DND-41 (cell line): ENCODE results near the gene ITM2C.

ENCODE experiments used
- ATAC-seq: fragments of 200-7000 bp; cut with Tn5 transposase; 3 replicates; pipeline ENCODE4 v1.9.1; 2021; ENCODE audit warnings: low read depth; ENCODE audit not compliant: insufficient read depth
- DNase-seq: peaks from one replicate; pipeline ENCODE4 v3.0.0-alpha.2; 2020
- H2AFZ ChIP-seq: 2 replicates; pipeline ENCODE4 v1.6.0; 2012; ENCODE audit warnings: low read depth, low read length
- H3K27ac ChIP-seq: 2 replicates; pipeline ENCODE4 v1.5.1; 2012; ENCODE audit warnings: low read length, inconsistent platforms
- H3K27me3 ChIP-seq: fragments of 200-600 bp; sonication (generic); 2 replicates; pipeline ENCODE4 v1.6.0; 2012; ENCODE audit warnings: low read length, mild to moderate bottlenecking, inconsistent platforms; ENCODE audit not compliant: insufficient read depth, poor library complexity
- H3K36me3 ChIP-seq: 2 replicates; pipeline ENCODE4 v1.5.1; 2012; ENCODE audit warnings: low read length, inconsistent platforms; ENCODE audit not compliant: insufficient read depth
- H3K4me1 ChIP-seq: 2 replicates; pipeline ENCODE4 v1.5.1; 2012; ENCODE audit warnings: mild to moderate bottlenecking, low read length; ENCODE audit not compliant: insufficient read depth
- H3K4me2 ChIP-seq: 2 replicates; pipeline ENCODE4 v1.6.0; 2012; ENCODE audit warnings: mild to moderate bottlenecking, moderate library complexity, low read length, inconsistent platforms; ENCODE audit not compliant: insufficient read depth
- H3K4me3 ChIP-seq, 2 experiments: fragments of 200-600 bp in 1 of 2; shearing (Covaris generic) in 1 of 2; 2 replicates each; pipeline ENCODE4 v1.5.1; 2012 to 2016; ENCODE audit warnings: inconsistent platforms in 2 of 2, low read length in 2 of 2, mild to moderate bottlenecking in 2 of 2, low read depth in 1 of 2, moderate library complexity in 1 of 2
- H3K79me2 ChIP-seq: 2 replicates; pipeline ENCODE4 v1.6.0; 2012; ENCODE audit warnings: low read length, inconsistent platforms; ENCODE audit not compliant: insufficient read depth
- H3K9ac ChIP-seq: 2 replicates; pipeline ENCODE4 v1.6.0; 2012; ENCODE audit warnings: low read depth, mild to moderate bottlenecking, inconsistent platforms, low read length, moderate library complexity
- H3K9me3 ChIP-seq: 2 replicates; pipeline ENCODE4 v1.5.1; 2012; ENCODE audit warnings: low read length, moderate library complexity, mild to moderate bottlenecking, inconsistent platforms; ENCODE audit not compliant: insufficient read depth, severe bottlenecking
- H4K20me1 ChIP-seq: 2 replicates; pipeline ENCODE4 v1.6.0; 2012; ENCODE audit warnings: low read length; ENCODE audit not compliant: insufficient read depth
- EZH2 ChIP-seq: IDR thresholded peaks from 3 replicates; pipeline ENCODE4 v1.6.1; 2012; ENCODE audit warnings: borderline replicate concordance, low read depth, mild to moderate bottlenecking, moderate library complexity, low read length, inconsistent platforms; ENCODE audit not compliant: severe bottlenecking
- TF ChIP-seq, protein P1 (sequence below): IDR thresholded peaks from 2 replicates; pipeline ENCODE4 v1.5.1; 2012; ENCODE audit warnings: borderline replicate concordance, low read length, moderate library complexity, mild to moderate bottlenecking; ENCODE audit not compliant: poor library complexity, severe bottlenecking; ENCODE audit errors: extremely low read depth

Gene ITM2C

DNA sequence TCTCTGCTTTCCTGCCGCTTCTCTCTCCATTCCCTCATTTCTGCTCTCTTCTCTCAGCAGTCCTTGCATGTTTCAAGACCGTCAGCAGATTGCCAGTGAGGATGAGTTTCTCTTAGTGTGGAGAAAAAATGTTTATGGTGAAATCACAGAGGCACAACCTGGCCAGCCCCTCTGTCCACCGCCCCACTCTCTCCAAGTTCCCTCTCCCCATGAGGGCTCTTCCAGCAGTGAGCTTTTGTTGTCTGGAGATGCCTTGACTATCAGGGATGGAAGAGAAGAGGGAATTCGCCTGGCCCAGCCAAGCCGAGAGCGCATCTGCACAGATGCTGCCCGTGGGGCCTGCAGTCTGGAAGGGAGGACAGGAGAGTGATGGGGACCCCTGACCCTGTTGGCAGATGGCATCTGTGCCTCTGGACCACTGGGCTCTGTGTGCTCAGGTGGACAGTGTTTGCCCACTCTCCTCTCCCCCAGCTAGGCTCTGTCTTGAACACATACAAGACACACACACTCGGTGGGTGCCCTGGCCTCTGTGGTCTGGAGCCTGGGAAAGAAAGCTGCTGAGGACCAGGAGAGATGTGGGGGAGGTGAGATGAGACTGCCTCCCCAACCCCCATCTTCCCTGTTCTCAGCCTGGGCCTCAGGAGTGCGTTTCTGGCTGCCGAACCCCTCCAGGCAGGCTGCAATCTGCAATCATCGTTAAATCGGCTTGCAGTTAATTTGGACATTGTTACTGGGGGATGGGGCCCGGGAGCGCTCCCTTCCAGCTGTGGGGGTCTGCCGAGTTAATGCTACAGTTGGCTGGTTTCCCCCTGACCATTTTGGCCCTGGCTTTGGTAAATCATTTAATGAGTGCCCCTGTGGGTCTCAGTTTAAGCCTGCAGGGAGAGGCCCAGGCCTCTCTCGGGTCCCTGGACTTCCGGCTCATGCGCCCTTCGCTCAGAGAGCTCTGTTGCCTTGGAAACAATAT, 4.5 kb downstream of the ITM2C start:
- Histone ChIP-seq H3K36me3 (no peaks in the 10 kb centered on the region; the same call in 1 of the 2 replicates), H3K4me1 (peaks cover 37% of the 10 kb centered on the region), H3K9ac (no peak overlapping the region), H3K4me3 (no peak overlapping the region), H2AFZ (no peak overlapping the region), H3K27me3 (no peaks in the 10 kb centered on the region), H3K79me2 (peaks cover 28% of the 10 kb centered on the region), H4K20me1 (peaks cover 53% of the 10 kb centered on the region), H3K9me3 (no peaks in the 10 kb centered on the region), H3K27ac (no peak overlapping the region), H3K4me2 (no peak overlapping the region)
- DNase-seq (no peak), ATAC-seq (no peak)
- TF ChIP-seq, protein P1, sequence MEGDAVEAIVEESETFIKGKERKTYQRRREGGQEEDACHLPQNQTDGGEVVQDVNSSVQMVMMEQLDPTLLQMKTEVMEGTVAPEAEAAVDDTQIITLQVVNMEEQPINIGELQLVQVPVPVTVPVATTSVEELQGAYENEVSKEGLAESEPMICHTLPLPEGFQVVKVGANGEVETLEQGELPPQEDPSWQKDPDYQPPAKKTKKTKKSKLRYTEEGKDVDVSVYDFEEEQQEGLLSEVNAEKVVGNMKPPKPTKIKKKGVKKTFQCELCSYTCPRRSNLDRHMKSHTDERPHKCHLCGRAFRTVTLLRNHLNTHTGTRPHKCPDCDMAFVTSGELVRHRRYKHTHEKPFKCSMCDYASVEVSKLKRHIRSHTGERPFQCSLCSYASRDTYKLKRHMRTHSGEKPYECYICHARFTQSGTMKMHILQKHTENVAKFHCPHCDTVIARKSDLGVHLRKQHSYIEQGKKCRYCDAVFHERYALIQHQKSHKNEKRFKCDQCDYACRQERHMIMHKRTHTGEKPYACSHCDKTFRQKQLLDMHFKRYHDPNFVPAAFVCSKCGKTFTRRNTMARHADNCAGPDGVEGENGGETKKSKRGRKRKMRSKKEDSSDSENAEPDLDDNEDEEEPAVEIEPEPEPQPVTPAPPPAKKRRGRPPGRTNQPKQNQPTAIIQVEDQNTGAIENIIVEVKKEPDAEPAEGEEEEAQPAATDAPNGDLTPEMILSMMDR: no peak
- TF ChIP-seq EZH2: no peak

DNA sequence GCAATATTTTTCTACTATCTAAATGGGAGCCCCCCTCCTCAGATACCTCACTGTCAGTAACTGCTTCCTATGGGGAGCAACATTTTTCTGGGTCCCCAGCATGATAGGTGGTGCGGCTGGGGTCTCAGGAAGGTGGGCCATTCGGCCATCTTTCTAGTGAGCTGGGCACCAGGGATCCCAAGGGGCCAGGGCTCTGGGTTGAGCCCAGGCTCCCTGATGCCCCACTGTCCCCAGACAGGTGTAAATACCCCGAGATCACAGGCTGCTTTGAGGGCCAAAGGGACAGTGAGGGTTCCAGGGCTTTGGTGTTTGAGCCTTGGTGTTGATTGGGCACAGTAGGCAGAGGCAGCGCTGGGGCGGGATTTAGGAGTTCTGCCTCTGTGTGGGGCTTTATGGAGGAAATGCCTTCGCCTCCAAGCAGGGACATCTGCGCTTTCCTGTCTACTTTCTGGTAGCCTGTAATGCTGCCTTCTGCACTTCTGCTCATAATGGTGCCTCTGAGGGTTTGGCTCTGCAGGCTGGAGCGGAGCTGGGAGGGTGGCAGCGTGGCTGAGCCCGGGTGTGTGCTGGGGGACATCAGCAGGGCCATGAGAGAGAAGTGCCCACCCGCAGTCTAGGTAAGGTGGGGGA, 5.3 kb downstream of the ITM2C start:
- H3K9ac ChIP-seq: no peak overlapping the region
- H2AFZ ChIP-seq: no peak overlapping the region
- H3K4me2 ChIP-seq: no peak overlapping the region
- DNase-seq (no peak), ATAC-seq (no peak)
- no peak overlapping the region; the same call in 1 of the 2 replicates for H3K27ac ChIP-seq
- TF ChIP-seq, protein P1: no peak
- no peak for TF ChIP-seq EZH2
- H3K4me3 ChIP-seq: no peak overlapping the region
- H4K20me1 ChIP-seq: peaks cover 59% of the 10 kb centered on the region
- peaks cover 27% of the 10 kb centered on the region for H3K79me2 ChIP-seq
- no peaks in the 10 kb centered on the region for H3K9me3 ChIP-seq
- H3K4me1 ChIP-seq: peaks cover 33% of the 10 kb centered on the region
- H3K36me3 ChIP-seq: peaks cover 5% of the 10 kb centered on the region; the same call in 1 of the 2 replicates
- H3K27me3 ChIP-seq: no peaks in the 10 kb centered on the region

DNA sequence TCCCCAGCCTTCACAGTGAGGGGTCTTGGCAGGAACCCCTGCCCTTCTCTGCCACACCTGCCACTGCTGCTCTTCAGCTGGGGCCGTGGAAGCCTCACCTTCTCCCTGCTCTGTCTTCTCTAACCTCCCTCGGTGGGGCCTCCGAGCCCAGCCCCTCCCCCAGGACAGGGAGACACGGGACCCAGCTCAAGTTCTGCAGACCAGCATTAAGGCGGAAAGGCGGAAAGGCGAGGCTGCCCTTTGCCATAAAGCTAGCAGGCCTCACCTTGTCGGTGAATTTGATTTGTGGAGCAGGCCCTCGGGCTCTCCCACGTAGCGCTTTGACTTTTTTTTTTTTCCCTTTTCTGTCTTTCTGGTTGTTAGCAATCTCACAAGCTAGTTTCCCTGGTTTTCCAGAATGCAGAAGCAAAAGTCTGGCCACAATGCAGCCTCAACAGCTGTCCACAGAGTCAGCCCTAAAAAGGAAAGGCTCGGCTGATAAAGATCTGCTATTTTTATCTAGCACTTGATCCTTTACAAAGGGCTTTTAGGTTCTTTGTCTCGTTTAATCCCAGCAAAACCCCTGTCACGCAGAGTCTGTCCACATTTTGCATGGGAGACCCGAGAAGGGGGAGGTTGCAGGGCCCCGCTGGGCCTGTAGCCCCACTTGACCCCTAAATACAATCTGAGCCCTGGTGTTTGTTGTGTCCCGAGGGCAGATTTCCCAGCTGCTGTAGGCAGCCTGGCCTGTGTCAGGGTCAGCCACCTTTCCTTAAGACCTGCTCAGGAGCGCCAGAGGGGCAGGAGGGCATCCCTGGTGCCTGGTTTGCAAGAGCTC, 6.0 kb downstream of the ITM2C start:
- Histone ChIP-seq H3K9ac (no peak overlapping the region), H2AFZ (no peak overlapping the region), H3K4me1 (peaks cover 26% of the 10 kb centered on the region), H3K4me2 (no peak overlapping the region), H3K79me2 (peaks cover 20% of the 10 kb centered on the region), H3K9me3 (no peaks in the 10 kb centered on the region), H3K27ac (no peak overlapping the region; the same call in 1 of the 2 replicates), H3K36me3 (peaks cover 12% of the 10 kb centered on the region), H3K4me3 (no peak overlapping the region), H3K27me3 (no peaks in the 10 kb centered on the region), H4K20me1 (peaks cover 59% of the 10 kb centered on the region)
- no peak for TF ChIP-seq EZH2
- TF ChIP-seq, protein P1: no peak
- ATAC-seq: no peak
- DNase-seq: no peak
